Measurements from ENCODE around the gene CRABP1. TPM values are rescaled to one million over a fixed set of nuclear protein-coding genes. Genes with fewer than 3 reads are reported as not detected.

CRABP1 gene
- total RNA-seq, 5 donors from 2014 or later (not counting 1 experiment from before 2014, with no cell fraction given), result 0.47 to 0.99 TPM; not detected in 3

DNA sequence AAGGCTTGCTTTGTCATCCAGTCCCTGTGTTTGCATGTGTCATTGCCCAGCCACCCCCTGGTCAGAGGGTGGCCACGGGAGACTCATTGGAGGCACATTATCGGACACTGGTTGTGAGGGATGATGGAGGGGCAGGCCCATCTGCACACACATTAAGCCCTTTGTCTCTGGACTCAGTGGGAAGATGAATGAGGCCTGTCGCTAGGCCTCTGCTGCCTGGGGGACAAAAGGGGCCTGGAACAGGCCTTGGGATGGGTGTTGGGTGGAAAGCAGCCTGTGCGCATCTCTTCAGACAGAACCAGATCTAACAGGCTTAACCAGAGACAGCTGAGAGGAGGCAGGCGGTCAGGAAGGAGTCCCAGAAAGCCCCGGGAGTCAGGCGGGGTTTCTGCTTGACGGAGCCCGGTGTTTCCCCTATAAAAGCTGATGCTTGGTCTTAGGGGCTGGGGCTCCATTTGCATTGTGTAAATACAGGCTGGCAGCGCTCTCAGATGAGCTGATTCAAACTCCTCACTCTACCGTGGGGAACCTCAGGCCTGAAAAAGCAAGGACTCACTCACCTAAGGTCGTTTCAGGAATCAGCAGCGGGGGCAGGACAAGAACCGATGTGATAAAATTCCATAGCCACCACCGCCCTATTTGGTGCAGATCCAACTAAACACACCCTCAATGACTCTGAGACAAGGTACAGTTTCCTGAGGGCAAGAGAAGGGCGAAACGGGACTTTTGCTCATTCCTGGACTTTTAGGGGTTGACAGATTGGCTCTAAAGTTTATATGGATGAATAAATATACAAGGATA is 23.7 kb upstream of the CRABP1 start:
- ChIA-PET POLR2A (no interaction called here), CTCF (interaction anchor here in 1 of 2 donors (0.6 kb wide), 1 partner anchor 202 kb away, joined by 4 read pairs; no protein-coding TSS in a partner anchor)
- no peak overlapping the region for H3K4me3 ChIP-seq (ENCODE audit: control insufficient read depth in 1 of 2, extremely low read depth in 1 of 2, low read length in 1 of 2)
- no peak overlapping the region for H3K27ac ChIP-seq (ENCODE audit: low read length)
- ATAC-seq (replicated peaks in 1 of 4), result no peak
- H3K4me1 Mint-ChIP-seq, result no peaks in the 10 kb centered on the region
- H3K4me3 Mint-ChIP-seq, result no peak overlapping the region
- H3K27me3 Mint-ChIP-seq, result peaks cover 0 to 1% of the 10 kb centered on the region in 2 donors
- H3K27ac Mint-ChIP-seq, result no peak overlapping the region
- H3K27me3 ChIP-seq (replicated peaks in 1 of 2; ENCODE audit: control insufficient read depth in 2 of 2, extremely low read depth in 1 of 2, insufficient read depth in 2 of 2, low read length in 1 of 2), result peaks cover 0 to 13% of the 10 kb centered on the region in 2 experiments
- H3K36me3 Mint-ChIP-seq, result no peaks in the 10 kb centered on the region
- no peaks in the 10 kb centered on the region for H3K4me1 ChIP-seq (ENCODE audit: control insufficient read depth in 1 of 2, extremely low read depth in 1 of 2, insufficient read depth in 2 of 2, low read length in 2 of 2)
- 96% methylated on average over 7 of the region's 17 CpGs for WGBS (ENCODE audit: insufficient coverage)
- no peaks in the 10 kb centered on the region for H3K9me3 Mint-ChIP-seq
- no peak for DNase-seq
- no peaks in the 10 kb centered on the region for H3K9me3 ChIP-seq
- H3K36me3 ChIP-seq (ENCODE audit: control insufficient read depth in 2 of 2, extremely low read depth in 1 of 2, insufficient read depth in 1 of 2, low read length in 1 of 2), result no peaks in the 10 kb centered on the region

DNA sequence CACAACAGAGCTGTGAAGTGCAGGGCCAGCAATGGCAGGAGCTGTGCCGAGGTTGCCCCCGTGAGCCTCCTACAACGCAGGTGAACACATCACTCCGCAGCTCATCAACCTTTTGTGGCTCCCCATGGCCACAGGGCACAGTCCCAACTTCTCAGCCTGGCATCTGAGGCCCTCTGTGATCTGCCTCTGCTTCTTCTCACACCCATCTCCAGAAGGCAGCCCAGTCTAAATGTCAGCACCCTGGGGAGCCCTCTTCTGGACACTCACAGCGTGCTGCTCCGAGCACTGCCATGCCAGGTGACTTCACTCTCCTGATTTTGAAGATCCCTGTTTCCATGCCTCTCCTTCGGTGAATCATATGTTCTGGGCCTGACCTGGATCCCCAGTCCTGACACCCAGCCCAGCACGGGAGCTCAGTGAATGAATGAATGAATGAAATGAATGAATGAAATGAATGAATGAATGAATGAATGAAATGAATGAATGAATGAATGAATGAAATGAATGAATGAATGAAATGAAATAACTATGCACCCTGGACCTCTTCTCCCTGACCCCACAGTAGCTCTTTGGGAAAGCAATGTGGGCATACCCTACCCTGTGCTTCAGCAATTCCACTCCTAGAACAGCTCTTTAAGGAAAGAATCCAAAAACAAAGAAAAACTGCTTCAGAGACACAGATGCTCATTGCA is 22.9 kb upstream of the CRABP1 start:
- Histone ChIP-seq H3K36me3 (ENCODE audit: control insufficient read depth in 2 of 2, extremely low read depth in 1 of 2, insufficient read depth in 1 of 2, low read length in 1 of 2) (no peaks in the 10 kb centered on the region), H3K27me3 (replicated peaks in 1 of 2; ENCODE audit: control insufficient read depth in 2 of 2, extremely low read depth in 1 of 2, insufficient read depth in 2 of 2, low read length in 1 of 2) (peaks cover 0 to 13% of the 10 kb centered on the region in 2 experiments), H3K9me3 (no peaks in the 10 kb centered on the region), H3K27ac (ENCODE audit: low read length) (no peak overlapping the region), H3K4me1 (ENCODE audit: control insufficient read depth in 1 of 2, extremely low read depth in 1 of 2, insufficient read depth in 2 of 2, low read length in 2 of 2) (no peaks in the 10 kb centered on the region), H3K4me3 (ENCODE audit: control insufficient read depth in 1 of 2, extremely low read depth in 1 of 2, low read length in 1 of 2) (no peak overlapping the region)
- ATAC-seq (replicated peaks in 1 of 4) (no peak), DNase-seq (no peak)
- Mint-ChIP-seq H3K4me1 (no peaks in the 10 kb centered on the region), H3K9me3 (no peaks in the 10 kb centered on the region), H3K27ac (no peak overlapping the region), H3K27me3 (peaks cover 0 to 1% of the 10 kb centered on the region in 2 donors), H3K36me3 (no peaks in the 10 kb centered on the region), H3K4me3 (no peak overlapping the region)
- ChIA-PET CTCF (no interaction called here), POLR2A (no interaction called here)
- 95% methylated on average over 4 of the region's 8 CpGs for WGBS (ENCODE audit: insufficient coverage)

DNA sequence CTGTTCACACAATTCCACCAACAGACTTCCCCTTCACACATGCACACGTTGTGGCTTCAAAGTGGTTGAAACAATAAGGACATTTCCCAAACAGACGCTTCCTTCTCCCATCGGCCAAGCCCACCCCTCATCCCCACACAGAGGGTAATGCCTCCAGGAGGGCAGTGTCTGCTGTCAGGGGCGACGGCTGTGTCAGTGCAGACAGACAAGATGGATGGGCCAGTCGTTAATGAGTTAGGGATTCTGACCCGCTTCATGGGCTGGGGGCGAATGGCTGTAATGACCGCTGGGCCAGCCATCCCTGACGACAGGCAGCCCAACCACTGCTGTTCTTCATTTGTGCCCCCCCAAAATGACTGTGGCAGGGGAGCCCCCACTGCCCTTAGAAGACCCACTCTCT is 20.6 kb upstream of the CRABP1 start:
- Histone ChIP-seq H3K4me1 (ENCODE audit: control insufficient read depth in 1 of 2, extremely low read depth in 1 of 2, insufficient read depth in 2 of 2, low read length in 2 of 2) (no peaks in the 10 kb centered on the region), H3K4me3 (ENCODE audit: control insufficient read depth in 1 of 2, extremely low read depth in 1 of 2, low read length in 1 of 2) (no peak overlapping the region), H3K9me3 (no peaks in the 10 kb centered on the region), H3K27ac (ENCODE audit: low read length) (no peak overlapping the region), H3K36me3 (ENCODE audit: control insufficient read depth in 2 of 2, extremely low read depth in 1 of 2, insufficient read depth in 1 of 2, low read length in 1 of 2) (no peaks in the 10 kb centered on the region), H3K27me3 (replicated peaks in 1 of 2; ENCODE audit: control insufficient read depth in 2 of 2, extremely low read depth in 1 of 2, insufficient read depth in 2 of 2, low read length in 1 of 2) (peaks cover 0 to 4% of the 10 kb centered on the region in 2 experiments)
- Mint-ChIP-seq H3K4me1 (no peaks in the 10 kb centered on the region), H3K27ac (no peak overlapping the region), H3K36me3 (no peaks in the 10 kb centered on the region), H3K27me3 (peaks cover 0 to 1% of the 10 kb centered on the region in 2 donors), H3K4me3 (no peak overlapping the region), H3K9me3 (no peaks in the 10 kb centered on the region)
- CTCF ChIA-PET, result no interaction called here
- WGBS (ENCODE audit: insufficient coverage), result 65% methylated on average over 6 of the region's 10 CpGs
- POLR2A ChIA-PET, result no interaction called here
- ATAC-seq (replicated peaks in 1 of 4), result no peak
- no peak for DNase-seq

DNA sequence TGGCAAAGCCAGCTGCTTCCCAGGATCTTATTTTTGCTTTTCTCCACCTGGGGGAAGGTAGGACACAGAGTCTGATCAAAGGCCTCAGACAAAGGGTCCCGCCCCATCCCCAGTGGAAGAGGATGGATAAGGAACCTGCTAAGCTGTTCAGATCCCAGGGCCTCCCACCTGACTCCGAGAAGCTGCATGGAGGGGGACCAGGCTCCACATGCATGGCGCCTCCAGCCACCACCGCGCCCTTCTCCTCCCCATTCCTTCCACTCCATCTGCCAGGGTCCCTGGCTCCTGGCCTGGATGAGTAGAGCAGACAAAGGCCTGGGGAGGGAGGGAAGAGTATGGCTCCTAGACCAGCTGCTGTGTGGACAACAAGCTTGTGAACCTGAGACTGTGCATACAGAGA is 20.0 kb upstream of the CRABP1 start:
- H3K4me3 Mint-ChIP-seq, result no peak overlapping the region
- CTCF ChIA-PET, result no interaction called here
- H3K4me1 ChIP-seq (ENCODE audit: control insufficient read depth in 1 of 2, extremely low read depth in 1 of 2, insufficient read depth in 2 of 2, low read length in 2 of 2), result no peaks in the 10 kb centered on the region
- peaks cover 0 to 3% of the 10 kb centered on the region in 2 experiments for H3K27me3 ChIP-seq (replicated peaks in 1 of 2; ENCODE audit: control insufficient read depth in 2 of 2, extremely low read depth in 1 of 2, insufficient read depth in 2 of 2, low read length in 1 of 2)
- no peak overlapping the region for H3K27ac Mint-ChIP-seq
- no peaks in the 10 kb centered on the region for H3K9me3 Mint-ChIP-seq
- ATAC-seq (replicated peaks in 1 of 4) (no peak), DNase-seq (no peak)
- 100% methylated on average over 1 of the region's 5 CpGs for WGBS (ENCODE audit: insufficient coverage)
- H3K36me3 ChIP-seq (ENCODE audit: control insufficient read depth in 2 of 2, extremely low read depth in 1 of 2, insufficient read depth in 1 of 2, low read length in 1 of 2), result no peaks in the 10 kb centered on the region
- no peak overlapping the region for H3K4me3 ChIP-seq (ENCODE audit: control insufficient read depth in 1 of 2, extremely low read depth in 1 of 2, low read length in 1 of 2)
- POLR2A ChIA-PET, result no interaction called here
- H3K9me3 ChIP-seq, result no peaks in the 10 kb centered on the region
- H3K36me3 Mint-ChIP-seq, result no peaks in the 10 kb centered on the region
- no peaks in the 10 kb centered on the region for H3K4me1 Mint-ChIP-seq
- peaks cover 0 to 1% of the 10 kb centered on the region in 2 donors for H3K27me3 Mint-ChIP-seq
- no peak overlapping the region for H3K27ac ChIP-seq (ENCODE audit: low read length)

DNA sequence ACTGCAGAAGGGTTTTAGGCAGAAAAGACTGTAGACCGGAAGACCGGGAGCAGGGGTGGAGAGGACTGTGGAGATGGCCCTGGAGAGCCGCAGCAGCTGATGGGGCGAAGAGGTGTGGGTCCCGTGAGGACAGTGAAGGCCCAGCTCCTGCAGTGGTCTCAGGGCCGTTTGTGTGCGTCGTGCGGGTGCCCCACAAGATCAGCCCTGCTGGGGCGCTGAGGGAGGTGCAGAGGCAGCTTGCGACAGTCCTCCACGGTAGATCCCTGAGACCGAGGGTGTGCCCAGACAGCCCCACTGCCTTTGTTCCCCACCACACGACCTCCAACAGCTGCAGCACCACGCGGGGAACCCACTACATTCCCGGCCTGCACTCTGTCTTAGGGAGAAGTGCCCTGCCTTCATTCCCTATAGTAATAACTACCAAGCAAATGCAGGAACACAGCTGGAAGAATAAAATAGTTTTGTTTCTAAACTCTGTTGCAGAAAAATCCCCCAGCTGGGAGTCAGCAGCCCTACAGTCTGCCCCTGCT is 19.0 kb upstream of the CRABP1 start:
- 80% methylated on average over 11 of the region's 17 CpGs for WGBS (ENCODE audit: insufficient coverage)
- Mint-ChIP-seq H3K36me3 (no peaks in the 10 kb centered on the region), H3K27me3 (peaks cover 0 to 1% of the 10 kb centered on the region in 2 donors), H3K4me3 (no peak overlapping the region), H3K27ac (no peak overlapping the region), H3K4me1 (no peaks in the 10 kb centered on the region), H3K9me3 (no peaks in the 10 kb centered on the region)
- Histone ChIP-seq H3K4me1 (ENCODE audit: control insufficient read depth in 1 of 2, extremely low read depth in 1 of 2, insufficient read depth in 2 of 2, low read length in 2 of 2) (no peaks in the 10 kb centered on the region), H3K27me3 (replicated peaks in 1 of 2; ENCODE audit: control insufficient read depth in 2 of 2, extremely low read depth in 1 of 2, insufficient read depth in 2 of 2, low read length in 1 of 2) (no peaks in the 10 kb centered on the region), H3K9me3 (no peaks in the 10 kb centered on the region), H3K4me3 (ENCODE audit: control insufficient read depth in 1 of 2, extremely low read depth in 1 of 2, low read length in 1 of 2) (no peak overlapping the region), H3K27ac (ENCODE audit: low read length) (no peak overlapping the region), H3K36me3 (ENCODE audit: control insufficient read depth in 2 of 2, extremely low read depth in 1 of 2, insufficient read depth in 1 of 2, low read length in 1 of 2) (no peaks in the 10 kb centered on the region)
- DNase-seq (no peak), ATAC-seq (replicated peaks in 1 of 4) (no peak)
- POLR2A ChIA-PET, result no interaction called here
- CTCF ChIA-PET, result interaction anchor here in 1 of 2 donors (0.5 kb wide), 1 partner anchor 9 kb away, joined by 3 read pairs; no protein-coding TSS in a partner anchor

DNA sequence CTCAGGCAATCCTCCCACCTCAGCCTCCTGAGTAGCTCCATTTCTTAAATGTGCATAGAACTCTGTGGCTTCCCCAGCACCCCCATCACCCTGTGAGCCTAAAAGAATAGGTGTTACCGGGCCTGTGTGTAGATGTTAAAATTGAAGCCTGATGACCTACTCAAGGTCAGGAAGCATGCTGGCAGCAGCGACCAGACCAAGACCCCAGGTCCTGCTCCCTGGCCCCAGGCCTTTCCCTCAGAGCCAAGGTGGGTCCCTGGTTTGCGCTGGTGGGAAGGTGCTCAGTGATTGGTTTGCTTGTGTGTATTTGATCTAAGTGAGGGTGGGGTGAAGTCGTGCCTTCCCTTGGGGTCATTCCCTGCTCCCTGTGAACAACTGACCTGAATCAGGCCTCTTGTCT is 18.4 kb upstream of the CRABP1 start:
- POLR2A ChIA-PET, result no interaction called here
- H3K4me1 ChIP-seq (ENCODE audit: control insufficient read depth in 1 of 2, extremely low read depth in 1 of 2, insufficient read depth in 2 of 2, low read length in 2 of 2), result no peaks in the 10 kb centered on the region
- no peak overlapping the region for H3K4me3 ChIP-seq (ENCODE audit: control insufficient read depth in 1 of 2, extremely low read depth in 1 of 2, low read length in 1 of 2)
- H3K4me3 Mint-ChIP-seq, result no peak overlapping the region
- no peaks in the 10 kb centered on the region for H3K36me3 Mint-ChIP-seq
- no peaks in the 10 kb centered on the region for H3K4me1 Mint-ChIP-seq
- peaks cover 0 to 1% of the 10 kb centered on the region in 2 donors for H3K27me3 Mint-ChIP-seq
- H3K9me3 Mint-ChIP-seq, result no peaks in the 10 kb centered on the region
- H3K27ac ChIP-seq (ENCODE audit: low read length), result no peak overlapping the region
- no peak for DNase-seq
- no peak for ATAC-seq (replicated peaks in 1 of 4)
- H3K9me3 ChIP-seq, result no peaks in the 10 kb centered on the region
- CTCF ChIA-PET, result interaction anchor here in 1 of 2 donors (0.5 kb wide), 1 partner anchor 9 kb away, joined by 3 read pairs; no protein-coding TSS in a partner anchor
- WGBS (ENCODE audit: insufficient coverage), result 79% methylated on average over 4 of the region's 4 CpGs
- no peaks in the 10 kb centered on the region for H3K36me3 ChIP-seq (ENCODE audit: control insufficient read depth in 2 of 2, extremely low read depth in 1 of 2, insufficient read depth in 1 of 2, low read length in 1 of 2)
- no peak overlapping the region for H3K27ac Mint-ChIP-seq
- H3K27me3 ChIP-seq (replicated peaks in 1 of 2; ENCODE audit: control insufficient read depth in 2 of 2, extremely low read depth in 1 of 2, insufficient read depth in 2 of 2, low read length in 1 of 2), result no peaks in the 10 kb centered on the region
